Posterior vena cava (tissue), 2 donors: ENCODE measurements around the gene CRYBG3. TPM values are rescaled to one million over a fixed set of nuclear protein-coding genes. Genes with fewer than 3 reads are reported as not detected.
"Not testable (repeated sequence)": the region's sequence is repeated elsewhere in the genome, so short reads cannot be mapped to it uniquely, and the experiment has no call there.

ENCODE experiments used
- DNase-seq: peaks from one replicate; pipeline ENCODE4 v3.0.0-alpha.2; 2020; ENCODE audit warnings: low spot score
- intact Hi-C, 2 donors: fragments of 100-400 bp; cut with DNase I; formaldehyde crosslinking; loops; one replicate each; pipeline versions ENCODE4 v1.14.1 to v1.14.2; 2022 to 2023
- total RNA-seq, 2 donors: library from RNA; stranded (reverse); fragmentation: NEBNext Ultra II Directional; extraction: Animal tissue kit (Norgen Biotek cat#: 25700); gene quantifications; one replicate each; pipeline ENCODE4 v1.2.1, GENCODE V29; 2021
- donor health status: DM: yes; HTN: yes; CAD: no.
- donor health status: DM: yes; HTN: yes; CAD: no.

The CRYBG3 gene
- total RNA-seq, 2 donors from 2014 or later = 21.6 to 21.8 TPM

DNA sequence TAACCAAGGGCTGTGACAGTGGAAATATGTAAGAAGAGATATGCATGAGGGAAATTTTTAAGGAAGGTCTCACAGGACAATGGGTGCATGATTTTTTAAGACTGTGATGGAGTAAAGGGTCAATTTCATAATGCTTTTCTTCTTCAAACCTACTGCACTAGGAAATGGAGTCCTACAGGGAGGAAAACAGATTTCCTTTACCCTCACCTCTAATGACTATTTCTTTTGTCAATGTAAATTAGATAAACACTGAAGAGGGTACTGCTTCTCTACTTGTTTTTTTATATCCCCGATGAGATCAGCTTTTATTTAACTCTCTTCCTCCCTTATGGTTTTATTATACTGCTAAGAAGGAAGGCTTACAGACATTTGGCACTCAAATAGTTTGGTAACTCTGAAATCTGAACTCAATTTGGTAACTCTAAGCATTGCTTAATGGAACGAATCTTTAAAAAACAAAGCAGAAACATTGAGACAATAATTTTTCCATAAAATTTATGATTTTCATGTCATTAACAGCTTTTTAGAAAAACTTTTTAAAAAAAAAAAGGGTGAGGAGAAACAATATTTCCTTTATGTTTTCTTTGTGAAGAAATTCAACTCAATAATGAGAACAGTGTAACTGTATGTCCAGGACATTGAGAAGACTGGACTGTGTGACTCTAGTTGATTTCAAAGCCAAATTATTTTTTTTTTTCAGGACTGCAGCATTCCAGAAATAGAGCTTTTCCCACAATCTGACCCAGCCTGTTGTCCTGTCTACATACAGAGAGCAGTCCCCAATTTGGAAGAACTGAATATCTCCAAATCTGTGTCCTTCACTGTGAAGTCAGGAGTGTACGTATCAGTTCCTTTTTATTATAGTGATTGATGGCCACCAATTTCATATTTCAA lies 64.4 kb downstream of the CRYBG3 start:
- no peak for DNase-seq
- intact Hi-C loops = no loop called here

DNA sequence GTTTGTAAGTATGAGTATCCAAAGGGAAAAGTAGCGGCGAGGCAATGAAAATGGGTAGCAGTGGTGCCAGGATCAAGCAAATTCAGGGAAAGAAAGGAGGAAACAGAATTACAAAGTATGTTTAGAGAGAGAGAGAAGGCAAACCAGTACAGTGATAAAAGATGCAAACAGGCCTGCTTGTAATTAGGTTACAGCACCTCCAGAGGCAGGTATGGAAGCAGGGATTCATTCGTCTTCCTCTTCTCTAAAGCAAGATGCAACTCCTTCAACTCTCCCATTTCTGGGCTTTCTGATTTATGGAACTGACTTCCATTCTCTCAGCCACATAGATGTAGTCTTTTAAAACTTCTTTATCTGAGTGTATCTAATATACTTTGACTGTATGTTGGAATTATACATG lies 68.0 kb downstream of the CRYBG3 start:
- intact Hi-C loops = no loop called here
- DNase-seq = no peak

DNA sequence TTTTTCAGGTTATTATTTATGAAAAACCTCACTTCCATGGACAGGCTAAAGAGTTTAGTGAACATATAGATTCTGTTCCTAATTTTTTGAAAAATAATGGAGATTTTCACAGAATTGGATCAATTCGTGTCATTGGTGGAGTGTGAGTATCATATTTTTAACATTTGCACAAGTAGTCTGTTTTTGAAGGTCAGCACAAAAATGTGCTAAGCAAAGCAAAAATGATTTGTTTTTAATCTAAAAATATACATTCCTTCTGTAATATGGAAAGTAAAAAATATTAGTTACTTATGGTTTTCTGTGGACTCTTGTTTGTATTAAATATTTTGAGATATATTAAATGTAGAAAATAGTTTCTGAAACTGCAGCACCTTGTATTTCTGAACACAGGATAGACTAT lies 71.0 kb downstream of the CRYBG3 start:
- intact Hi-C loops = no loop called here
- DNase-seq = no peak

DNA sequence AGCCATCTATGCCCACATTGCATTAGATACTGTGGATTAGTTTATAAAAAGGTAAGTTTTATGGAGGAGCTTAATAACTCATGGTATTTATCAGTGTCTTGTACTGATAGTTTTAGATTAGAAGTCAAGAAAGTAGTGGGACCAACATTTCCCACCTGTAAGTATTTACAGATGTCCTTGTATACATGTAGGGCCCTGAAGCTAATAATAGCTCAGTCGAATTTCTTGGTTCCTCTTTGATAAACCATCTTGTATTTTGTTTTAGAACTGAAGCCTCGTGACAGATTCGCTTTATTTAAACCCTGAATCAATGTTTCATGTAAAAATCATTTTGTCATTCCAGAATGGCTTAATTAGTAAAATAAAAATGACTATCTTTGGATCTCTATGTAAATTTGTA lies 73.4 kb downstream of the CRYBG3 start:
- no peak for DNase-seq
- intact Hi-C loops = no loop called here

DNA sequence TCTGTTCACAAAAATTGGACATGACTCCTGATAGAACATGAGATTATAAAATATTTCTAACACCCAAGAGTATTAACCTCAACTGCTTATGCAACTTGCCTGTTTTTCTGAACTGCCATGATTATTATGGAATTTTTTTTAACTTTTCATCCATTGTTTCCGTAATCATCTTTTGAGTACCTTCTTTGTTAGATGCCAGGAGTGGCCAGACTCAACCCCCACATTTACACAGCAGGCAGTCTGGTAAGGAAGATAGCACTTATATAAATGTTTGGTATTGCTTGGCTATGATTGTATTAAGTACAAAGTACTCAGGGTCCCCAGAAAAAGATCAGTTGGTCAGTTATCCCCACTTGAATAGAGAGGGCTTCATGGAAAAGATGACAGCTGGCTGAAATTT lies 74.3 kb downstream of the CRYBG3 start:
- intact Hi-C loops = no loop called here
- no peak for DNase-seq

DNA sequence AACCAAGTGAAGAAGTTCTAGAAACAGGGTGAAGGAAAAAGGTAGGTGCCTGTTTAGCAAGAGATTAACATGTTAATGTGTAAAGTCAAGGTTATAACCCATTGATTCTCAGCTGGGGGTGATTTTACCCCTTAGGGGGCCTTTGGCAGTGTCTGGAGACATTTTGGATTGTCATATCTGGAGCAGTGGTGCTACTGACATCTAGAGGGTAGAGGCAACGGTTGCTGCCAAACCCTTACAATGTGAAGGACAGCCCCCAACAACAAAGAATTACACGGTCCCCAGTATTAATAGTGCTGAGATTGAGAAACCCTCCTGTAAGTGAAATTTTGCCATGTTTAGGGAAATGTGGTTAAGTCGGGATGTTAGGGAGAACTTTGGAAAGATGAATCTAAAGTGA lies 74.7 kb downstream of the CRYBG3 start:
- intact Hi-C loops = no loop called here
- DNase-seq = no peak

DNA sequence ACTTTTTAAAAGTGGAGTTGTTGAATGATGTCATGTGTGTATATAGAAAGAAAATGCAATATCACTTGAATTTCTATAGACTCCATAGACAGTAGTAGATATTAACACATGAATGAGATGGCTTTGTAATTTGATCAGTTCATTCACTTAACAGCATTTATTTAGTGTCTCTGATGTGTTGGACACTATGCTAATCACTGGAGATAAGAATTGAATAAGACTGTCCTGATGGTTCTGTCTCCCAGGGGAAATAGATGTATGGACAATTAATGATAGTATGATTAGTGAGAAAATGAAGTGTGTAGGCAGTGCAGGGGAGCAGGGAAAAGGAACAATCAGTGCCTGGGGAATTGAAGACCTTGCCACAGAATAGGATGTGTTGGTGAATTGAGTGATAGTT lies 77.5 kb downstream of the CRYBG3 start:
- intact Hi-C loops = no loop called here
- DNase-seq = no peak

DNA sequence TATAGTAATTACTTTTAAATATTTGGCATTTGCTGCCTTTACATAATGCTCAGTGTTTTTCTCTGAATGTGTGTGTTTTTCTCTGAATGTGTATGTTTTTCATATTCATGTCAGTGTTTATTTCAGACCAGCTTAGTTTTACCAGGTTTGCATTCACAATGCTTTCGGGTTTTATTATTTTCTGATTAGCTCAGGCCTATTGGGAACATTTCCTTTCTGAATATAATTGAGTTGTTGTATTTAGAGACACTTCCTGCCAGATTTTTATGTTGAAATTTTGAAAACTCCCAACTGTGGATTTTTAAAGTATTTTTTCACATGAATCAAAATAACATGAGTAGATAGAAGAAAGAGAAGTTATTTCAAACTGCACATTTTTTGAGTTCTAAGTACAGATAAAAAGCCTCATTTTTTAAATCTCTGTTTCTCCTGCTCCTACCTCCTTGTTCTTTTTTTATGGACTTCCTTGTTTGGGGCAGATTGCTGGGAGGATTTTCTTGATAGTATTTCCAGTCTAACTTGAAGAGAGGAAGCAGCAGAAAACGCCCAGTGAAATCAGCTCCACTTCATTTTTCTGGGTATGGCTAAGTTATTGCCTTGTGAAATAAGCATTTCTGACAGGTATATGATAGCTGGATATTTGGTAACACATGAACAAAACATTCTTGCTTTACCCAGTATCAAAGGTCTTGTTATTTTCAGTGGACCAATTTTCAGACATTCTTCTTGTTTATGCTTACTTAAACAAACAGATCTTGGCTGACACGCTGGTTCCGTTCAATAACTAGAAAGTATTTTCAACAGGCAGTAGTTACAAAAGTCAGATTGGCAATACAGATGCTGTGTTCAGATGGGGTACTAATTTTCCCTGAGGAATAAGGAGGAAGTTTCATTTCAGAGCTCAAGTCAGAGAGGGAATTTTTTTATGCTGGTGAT lies 79.8 kb downstream of the CRYBG3 start:
- intact Hi-C loops = no loop called here

DNA sequence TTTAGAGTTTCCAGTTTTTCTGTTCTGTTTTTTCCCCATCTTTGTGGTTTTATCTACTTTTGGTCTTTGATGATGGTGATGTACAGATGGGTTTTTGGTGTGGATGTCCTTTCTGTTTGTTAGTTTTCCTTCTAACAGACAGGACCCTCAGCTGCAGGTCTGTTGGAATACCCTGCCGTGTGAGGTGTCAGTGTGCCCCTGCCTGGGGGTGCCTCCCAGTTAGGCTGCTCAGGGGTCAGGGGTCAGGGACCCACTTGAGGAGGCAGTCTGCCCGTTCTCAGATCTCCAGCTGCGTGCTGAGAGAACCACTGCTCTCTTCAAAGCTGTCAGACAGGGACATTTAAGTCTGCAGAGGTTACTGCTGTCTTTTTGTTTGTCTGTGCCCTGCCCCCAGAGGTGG lies 88.0 kb downstream of the CRYBG3 start:
- DNase-seq, intact Hi-C loops: not testable (repeated sequence)

More for the DNA sequence above, 79.8 kb downstream of the CRYBG3 start:
- DNase-seq = no peak

DNA sequence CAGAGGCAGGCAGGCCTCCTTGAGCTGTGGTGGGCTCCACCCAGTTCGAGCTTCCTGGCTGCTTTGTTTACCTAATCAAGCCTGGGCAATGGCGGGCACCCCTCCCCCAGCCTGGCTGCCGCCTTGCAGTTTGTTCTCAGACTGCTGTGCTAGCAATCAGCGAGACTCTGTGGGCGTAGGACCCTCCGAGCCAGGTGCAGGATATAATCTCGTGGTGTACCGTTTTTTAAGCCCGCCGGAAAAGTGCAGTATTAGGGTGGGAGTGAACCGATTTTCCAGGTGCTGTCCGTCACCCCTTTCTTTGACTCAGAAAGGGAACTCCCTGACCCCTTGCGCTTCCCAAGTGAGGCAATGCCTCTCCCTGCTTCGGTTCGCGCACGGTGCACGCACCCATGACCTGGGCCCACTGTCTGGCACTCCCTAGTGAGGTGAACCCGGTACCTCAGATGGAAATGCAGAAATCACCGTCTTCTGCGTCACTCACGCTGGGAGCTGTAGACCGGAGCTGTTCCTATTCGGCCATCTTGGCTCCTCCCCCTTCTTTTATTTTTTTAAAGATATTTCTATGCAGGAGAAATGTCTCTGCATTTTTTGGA lies 88.5 kb downstream of the CRYBG3 start:
- intact Hi-C loops, DNase-seq: not testable (repeated sequence)

DNA sequence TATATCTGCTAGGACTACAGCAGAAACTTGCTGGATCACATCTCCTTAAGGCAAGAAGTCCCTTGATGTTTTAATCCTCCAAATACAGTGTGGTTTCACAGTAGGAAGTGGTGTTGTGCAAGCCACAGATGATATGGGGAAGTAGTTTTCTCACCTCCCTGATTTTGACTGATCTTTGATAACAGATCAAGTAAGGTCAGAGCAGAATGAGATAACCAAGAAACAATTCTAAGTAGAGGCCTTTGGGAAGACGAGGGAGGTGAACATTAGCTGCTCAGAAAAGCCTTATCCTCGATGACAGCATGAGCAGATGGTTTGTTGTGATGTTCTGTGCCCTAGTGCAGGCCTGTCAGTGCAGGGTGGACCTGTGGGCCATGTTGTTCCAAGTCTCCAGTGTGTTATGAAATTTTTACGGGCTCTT lies 89.1 kb downstream of the CRYBG3 start:
- intact Hi-C loops = no loop called here
- DNase-seq = no peak

DNA sequence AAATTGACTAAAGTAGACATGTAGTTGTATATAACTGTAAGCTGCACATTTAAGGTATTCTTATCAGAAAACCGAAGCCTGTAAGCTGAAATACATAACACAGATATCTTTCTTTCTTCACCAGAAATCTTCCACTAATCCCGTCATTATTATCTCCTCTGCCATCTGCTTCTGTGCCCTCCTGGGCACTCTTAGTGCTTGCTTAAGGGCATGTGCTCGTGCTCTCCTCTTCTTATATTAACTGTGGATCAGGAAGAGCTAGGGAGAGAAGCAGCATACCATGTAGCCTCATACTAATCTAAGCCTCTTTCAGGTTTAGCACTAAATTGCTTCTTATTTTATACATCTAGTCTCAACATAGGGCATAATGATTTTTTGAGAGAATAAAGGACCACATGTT lies 89.6 kb downstream of the CRYBG3 start:
- intact Hi-C loops = no loop called here
- no peak for DNase-seq

DNA sequence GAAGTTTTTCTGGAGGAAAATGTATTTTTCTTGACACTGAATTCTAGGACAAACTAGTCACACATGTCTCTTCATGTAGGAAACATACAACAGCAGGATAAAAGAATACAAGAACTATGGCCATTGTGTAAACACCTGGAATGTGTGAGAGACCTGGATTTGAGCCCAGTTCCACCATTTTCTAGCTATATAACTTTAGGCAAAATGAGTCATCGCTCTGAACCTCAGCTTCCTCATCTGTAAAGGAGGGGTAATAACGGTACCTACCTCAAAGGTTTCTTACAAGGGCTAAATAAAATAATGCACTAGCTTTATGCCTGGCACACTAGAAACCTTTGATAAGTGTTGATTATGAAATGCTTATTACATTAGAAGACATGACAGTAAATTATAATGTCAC lies 92.6 kb downstream of the CRYBG3 start:
- DNase-seq = no peak
- intact Hi-C loops = no loop called here

DNA sequence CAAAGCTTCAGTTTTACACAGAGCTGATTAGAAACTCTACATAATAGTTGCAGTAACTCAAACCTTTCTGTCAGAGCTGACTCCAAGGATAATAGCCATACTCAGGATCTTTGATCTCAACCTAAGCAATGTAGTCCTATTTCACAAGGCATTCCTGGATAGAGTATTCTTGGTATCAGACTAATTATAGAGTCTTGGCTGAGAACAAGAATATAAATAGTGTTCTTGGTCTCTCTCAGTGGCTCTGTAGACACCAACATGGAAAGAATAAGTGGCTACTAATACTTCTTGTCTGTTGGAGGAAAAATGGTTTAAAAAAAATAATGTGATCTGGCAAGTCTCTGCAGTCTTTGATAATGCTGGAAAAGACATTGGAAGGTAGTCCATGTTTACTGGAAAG lies 94.8 kb downstream of the CRYBG3 start:
- intact Hi-C loops = loop anchor here in 1 of 2 donors (5.0 kb wide), 1 partner anchor 1044 kb away; no protein-coding TSS in a partner anchor
- no peak for DNase-seq

DNA sequence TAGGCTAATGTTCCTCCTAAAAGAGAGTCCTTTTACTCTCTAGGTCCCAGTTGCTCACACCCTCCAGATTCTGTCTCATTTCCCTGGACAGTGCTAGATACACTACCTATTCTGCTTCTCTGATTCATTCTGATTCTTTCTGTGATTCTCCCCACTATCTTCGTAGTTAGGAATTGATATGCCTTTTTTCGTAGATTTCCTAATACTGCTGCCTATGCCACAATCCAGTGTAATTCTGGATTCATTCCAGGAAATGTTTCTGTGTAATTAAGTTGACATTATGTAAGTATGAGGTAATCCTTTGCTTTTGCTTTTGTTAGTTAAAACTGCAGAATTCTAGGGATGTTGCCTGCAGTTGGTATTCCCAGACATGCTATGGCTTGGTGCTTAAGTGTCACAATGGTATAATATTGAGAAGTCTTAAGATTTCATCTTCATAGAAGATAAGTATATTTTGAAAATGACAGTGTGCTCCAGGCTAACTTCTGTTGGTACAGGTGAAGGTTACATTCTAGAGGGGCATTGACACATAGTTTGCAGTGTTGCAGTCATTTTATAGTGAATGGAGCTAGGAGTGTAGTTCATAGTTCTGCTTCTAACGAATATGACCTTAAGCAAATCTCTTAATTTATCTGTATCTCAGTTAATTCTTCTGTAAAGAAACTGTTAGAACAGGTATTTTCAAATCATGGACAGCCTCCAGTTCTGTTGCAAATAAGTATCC lies 96.2 kb downstream of the CRYBG3 start:
- no peak for DNase-seq
- intact Hi-C loops = loop anchor here in 1 of 2 donors (5.0 kb wide), 1 partner anchor 1046 kb away; no protein-coding TSS in a partner anchor

DNA sequence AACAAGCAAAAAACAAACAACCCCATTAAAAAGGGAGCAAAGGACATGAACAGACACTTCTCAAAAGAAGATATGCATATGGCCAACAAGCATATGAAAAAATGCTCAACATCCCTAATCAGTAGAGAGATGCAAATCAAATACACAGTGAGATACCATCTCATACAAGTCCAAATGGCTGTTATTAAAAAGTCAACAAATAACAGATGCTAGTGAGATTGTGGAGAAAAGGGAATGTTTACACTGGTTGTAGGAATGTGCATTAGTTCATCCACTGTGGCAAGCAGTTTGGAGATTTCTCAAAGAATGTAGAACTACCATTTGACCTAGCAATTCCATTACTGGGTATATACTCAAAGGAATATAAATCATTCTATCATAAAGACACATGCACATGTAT lies 105.9 kb downstream of the CRYBG3 start:
- intact Hi-C loops = no loop called here
- DNase-seq = no peak

DNA sequence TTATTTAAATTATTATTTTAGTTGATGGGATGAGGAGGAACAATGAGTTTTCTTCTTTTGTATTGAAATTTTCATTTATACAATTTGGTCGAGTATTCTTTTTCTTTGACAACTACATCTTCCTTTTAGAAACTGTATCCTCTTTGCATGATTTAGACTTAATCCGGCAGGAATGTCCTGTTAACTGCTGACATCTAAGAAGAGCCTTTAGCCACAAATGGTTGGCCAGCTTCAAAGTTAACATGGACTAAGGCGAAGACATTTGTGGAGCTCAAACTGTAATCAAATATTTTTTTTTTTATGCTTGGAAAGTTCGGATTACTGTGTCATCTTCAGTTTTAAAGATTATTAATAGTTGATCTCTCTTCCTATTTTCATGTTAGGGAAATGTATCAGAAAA lies 107.2 kb downstream of the CRYBG3 start:
- intact Hi-C loops = no loop called here
- no peak for DNase-seq

DNA sequence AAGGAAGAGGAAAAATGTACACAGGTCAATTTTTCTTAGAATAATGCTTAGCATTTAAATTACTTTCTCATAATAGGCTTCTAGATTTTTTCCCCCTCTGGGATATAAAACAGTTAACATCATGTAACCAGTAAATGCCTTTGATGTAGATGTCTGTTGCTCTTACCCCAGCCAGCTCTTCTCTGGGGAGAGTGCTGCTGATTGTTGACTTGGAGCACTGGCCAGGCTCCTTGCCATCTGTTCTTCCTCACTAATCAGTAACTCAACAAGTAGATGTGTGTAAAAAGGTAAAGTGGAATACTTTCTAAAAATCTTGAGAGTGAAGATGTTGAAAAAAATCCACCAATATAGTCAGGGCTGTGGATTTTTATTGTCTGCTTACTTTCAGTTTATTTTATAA lies 108.2 kb downstream of the CRYBG3 start:
- no peak for DNase-seq
- intact Hi-C loops = no loop called here

DNA sequence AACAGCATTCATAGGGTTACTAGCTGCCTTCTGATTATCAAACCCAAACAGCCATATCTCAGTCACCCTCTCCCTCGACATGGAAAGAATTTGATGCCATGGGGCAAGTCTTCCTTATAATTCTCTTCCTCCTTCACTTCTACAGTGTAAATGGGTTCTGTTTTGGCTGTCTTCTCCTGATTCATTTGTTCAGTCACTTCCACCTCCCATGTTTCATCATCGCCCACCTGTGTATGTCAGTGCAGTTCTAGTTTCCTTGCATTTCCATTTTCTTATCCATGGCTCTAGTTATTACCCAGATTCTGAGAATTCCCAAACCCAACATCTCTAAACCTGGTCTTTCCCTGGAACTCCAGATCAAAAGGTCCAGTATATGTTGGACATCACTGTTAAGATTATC lies 109.4 kb downstream of the CRYBG3 start:
- no peak for DNase-seq
- intact Hi-C loops = no loop called here
